HG03575 (cell line): ENCODE measurements around the gene FGD4.

Experiments
- ATAC-seq: cut with Tn5 transposase; IDR thresholded peaks from one replicate; pipeline ENCODE4 v1.9.1; 2021; ENCODE audit not compliant: unreplicated experiment, insufficient number of reproducible peaks, low FRiP score; ENCODE audit errors: extremely low read depth

The FGD4 gene

DNA sequence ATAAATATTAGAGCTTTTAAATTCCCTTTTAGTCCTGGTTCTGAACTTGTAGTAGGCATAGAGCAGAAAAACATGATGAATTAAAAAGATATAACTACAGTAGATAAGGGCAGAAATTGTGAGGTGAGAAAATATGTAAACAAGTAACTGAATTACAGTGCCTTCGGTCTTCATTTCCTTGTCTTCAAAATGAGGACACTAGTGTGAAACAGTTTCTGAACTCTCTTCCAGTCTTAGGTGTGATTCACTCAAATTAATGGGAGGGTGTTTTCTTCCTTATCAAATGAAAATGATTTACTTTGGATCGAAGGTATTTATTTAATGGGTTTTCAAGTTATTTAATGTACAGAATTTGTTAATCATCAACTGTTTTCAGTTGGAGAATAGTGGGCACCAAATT lies 1.5 kb downstream of the FGD4 start:
- no peak for ATAC-seq

DNA sequence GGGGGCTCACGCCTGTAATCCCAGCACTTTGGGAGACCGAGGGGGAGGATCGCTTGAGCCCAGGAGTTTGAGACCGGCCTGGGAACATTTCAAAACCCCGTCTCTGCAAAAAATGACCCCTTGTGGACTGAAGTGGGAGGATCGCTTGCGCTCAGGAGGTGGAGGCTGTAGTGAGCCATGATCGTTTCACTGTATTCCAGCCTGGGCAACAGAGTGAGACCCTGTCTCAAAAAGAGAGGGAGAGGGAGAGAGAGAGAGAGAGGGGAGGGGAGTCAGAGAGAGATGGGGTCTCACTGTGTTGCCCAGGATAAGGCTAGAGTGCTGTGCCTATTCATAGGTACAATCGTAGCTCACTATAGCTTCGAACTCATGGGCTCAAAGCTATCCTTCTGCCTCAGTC lies 2.8 kb downstream of the FGD4 start:
- no peak for ATAC-seq

DNA sequence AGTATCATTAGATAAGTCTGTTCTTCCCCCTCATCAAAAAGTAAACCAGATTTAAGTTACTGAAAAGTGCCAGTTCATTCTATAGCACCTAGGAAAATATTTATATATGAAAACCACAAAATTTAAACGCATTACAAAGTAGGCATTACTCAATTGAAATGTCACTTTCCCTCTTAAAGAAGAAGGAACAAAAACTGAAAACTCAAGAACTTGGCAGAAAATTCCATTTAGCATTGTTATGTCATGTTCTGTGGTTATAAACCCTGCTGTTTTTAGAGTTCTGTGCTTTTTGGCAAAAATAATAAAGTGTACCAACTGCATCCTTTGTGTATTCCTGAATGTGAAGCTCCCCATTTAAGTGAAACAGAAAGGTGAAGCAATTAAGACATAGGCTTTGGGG lies 3.6 kb downstream of the FGD4 start:
- ATAC-seq = no peak

DNA sequence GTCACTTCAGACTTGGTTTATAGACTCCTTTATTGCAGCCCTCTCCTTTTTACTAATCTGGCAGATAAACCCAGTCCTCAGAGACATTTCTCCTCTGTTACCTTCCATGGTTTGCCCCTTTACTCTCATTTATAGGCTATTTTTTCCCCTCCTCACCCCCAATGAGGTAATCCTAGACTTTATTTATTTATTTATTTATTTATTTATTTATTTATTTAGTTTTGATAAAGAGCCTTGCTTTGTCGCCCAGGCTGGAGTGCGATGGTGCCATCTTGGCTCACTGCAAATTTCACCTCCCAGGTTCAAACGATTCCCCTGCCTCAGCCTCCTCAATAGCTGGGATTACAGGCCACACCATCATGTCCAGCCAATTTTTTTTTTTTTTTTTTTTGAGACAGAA lies 8.4 kb downstream of the FGD4 start:
- ATAC-seq = no peak

DNA sequence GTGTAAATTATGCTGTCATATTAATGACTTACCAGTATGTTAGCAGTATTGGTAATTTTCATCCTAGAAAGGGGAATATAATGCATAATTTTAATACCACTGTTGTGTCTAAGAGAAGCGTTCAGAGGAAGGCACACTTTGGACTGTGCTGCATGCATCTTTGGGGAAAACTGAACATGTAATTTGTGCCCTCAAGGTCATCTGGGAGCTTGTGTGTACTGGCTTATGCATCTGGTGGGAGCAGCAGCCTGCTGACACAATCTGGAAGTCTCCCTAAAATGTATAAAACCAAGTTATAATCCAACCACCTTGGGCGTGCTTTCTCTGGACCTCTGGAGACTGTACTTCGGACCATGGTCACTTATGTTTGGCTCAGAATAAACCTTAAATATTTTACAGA lies 14.1 kb downstream of the FGD4 start:
- no peak for ATAC-seq

DNA sequence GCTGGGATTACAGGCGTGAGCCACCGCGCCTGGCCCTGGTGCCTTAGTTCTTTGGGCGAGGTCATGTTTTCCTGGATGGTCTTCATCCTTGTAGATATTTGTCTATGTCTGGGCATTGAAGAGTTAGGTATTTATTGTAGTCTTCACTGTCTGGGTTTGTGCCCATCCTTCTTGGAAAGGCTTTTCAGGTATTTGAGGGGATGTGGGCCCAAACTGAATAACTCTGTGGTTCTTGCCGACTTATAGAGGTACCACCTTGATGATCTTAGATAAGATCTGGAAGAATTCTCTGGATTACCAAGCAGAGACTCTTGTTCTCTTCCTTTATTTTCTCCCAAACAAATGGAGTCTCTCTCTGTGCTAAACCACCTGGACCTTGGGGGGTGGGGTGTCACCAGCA lies 18.9 kb downstream of the FGD4 start:
- ATAC-seq = no peak

DNA sequence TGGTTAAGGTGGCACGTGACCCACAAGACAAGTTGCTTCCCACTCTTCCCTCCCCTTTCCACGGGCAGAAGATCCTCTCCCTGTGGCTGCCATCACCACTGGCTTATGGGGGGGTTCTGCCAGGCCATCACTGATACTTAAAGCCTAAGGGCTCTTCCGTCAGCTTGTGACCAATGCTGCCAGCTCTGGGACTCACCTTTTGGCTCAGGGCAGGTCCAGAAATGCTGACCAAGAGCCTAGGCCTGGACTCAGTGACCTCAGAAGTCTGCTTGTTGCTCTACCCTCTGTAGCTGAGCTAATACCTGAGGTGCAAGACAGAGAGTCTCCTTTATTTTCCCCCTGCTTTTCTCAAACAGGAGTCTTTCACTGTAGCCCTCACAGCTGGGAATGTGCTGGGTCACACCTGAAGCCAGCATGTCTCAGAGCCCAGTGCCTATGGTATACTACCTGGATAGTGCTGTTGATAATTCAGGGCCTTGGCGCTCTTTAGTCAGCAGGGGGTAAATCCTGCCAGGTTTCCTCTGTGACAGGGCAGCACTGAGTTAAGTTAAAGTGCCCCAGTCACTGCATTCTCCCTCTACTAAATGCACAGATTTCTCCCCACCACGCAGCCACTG lies 19.7 kb downstream of the FGD4 start:
- ATAC-seq = no peak

DNA sequence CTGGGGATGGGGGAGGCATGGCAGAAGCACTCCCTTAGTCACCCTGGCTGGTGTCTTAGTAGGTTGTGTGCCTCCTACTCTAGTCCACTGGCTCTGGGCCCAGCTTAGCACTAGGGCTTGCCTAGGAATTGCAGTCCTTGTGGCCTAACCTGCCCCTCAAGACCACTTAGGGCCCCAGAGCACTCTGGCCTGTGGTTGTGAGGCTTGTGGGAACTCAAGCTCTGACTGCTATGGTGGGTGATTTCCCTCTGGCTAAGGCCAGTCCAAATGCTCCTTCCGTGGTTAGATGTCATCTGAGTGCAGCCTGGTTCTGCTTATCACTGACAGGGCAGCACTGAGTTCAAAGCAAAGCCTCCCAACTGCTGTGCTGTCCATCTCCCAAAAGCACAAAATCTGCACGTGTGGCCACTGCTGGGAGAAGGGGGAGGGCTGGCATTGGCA lies 20.2 kb downstream of the FGD4 start:
- ATAC-seq = no peak

DNA sequence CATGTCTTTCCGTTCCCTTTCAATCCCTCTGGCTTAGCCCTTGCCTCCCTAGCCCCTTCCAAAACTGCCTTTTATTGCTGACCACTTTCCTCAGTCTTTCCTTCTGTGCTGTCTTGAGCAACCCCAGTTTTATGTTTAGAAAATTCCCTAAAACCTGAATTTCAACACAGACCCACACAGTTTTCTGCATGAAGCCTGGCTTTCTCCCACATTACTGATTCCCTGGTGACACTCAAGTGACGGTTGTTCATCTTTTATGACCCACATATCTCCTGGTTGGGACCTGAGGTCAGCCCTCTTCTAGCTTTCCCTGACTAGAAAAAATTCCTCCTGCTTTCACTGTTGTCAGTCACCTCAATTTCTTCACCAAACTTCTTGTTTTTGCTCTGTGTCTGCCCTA lies 21.0 kb downstream of the FGD4 start:
- no peak for ATAC-seq

DNA sequence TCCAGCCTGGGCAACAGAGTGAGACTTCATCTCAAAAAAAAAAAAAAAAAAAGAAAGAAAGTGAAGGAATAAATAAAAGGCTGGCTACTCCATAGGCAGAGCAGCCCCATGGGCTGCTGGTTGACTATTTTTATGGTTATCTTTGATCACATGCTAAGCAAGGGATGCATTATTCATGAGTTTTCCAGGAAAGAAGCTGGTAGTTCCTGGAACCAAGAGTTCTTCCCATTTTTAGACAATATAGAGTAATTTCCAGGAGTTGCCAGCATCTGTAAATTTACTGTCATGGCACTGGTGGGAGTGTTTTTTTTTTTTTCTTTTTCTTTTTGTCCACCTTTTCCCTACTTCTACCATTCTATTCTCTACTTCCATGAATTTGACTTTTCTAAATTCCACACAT lies 24.2 kb downstream of the FGD4 start:
- ATAC-seq = no peak

DNA sequence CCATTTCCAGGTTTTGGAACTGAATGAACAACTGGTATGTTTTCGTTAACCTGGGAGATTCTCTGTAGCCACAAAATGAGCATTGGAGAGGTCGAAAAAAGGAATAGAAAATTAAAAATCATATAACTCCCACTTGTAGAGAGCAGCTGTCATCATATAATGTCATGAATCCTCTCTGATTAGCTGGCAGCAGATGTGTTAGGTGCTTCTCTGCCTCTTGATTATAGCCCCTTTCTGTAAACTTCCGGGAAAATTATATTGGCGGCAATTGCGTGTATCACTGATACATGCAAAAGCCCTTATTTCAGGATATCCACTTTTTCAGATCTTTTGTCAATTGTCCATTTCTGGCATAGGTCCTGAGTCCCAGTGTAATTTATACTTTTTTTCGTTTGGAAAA lies 31.7 kb downstream of the FGD4 start:
- no peak for ATAC-seq

DNA sequence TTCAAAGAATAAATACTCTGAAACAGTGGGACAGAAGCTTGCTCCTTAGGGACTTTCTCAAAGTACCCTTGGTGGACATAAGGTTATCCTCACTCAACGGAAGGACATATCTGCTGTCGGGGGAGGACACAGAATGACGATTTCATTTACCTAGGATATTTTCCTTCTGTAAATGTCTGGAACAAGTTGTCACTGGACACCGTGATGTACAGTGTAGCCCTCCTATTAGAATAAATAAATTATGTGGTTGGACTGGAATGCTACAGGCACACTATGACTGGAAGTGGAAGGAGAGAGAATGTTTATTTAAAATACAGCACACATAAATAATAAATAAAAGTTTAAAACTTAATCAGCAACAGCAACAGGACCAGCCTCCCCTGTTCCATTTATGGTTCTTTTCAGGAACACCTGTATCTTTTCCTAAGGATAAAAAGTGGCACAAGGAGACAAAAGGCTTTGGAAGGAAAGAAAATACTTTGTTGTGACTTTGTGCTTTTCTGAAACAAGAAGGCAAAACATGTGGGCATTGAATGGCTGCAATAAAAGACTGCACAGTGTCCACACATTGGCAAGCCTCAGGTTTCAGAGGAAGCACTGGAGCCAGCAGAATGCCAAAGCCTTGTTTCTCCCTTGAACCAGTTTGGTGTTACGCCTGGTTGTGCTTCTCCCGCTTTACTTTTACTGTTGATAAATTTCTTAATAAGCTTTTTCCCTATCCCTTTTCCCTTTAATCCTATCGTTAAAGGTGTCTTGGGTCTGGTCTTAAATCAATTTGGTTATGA lies 36.8 kb downstream of the FGD4 start:
- no peak for ATAC-seq

DNA sequence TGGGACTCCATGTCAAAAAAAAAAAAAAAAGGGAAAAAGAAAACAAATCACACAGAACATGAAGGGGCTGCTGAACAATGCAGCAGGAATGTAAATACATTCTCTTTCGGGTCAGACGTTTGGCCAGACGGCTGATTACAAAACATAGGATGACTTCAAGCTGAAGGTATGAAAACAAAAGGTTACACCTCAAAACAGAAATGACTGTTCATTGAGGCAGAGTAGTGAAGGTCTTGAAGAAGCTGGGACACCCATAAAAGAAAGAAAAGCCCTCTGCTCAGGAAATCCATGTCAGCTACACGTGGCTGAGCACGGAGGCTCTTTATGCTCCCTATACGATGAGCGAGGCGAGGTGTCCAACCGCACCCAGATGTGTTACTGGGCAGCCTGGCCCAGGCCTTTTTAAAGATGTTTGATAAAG lies 37.7 kb downstream of the FGD4 start:
- no peak for ATAC-seq

DNA sequence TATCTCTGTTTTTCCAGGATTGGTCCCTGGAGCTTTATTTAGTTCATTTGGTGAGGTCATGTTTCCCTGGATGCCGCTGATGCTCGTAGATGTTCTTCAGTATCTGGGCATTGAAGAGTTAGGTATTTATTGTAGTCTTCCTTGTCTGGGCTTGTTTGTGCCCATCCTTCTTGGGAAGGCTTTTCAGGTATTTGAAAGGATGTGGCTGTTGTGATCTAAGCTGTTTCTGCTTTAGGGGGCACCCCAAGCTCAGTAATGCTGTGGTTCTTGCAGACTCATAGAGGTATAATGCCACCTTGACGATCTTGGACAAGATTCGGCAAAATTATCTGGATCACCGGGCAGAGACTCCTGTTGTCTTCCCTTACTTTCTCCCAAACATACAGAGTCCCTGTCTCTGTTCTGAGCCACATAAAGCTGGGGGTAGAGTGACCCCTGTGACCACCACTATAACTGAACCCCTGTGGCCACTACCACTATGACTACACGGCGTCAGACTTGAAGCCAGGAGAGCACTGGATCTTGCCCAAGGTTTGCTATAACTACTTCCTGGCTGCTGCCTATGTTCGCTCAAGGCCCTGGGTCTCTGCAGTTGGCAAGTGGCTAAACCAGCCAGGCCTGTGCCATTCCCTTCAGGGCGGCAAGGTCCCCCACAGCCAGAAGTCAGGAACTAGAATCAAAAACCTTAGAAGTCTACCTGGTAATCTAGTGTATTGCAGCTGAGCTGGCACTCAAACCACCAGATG lies 40.9 kb downstream of the FGD4 start:
- ATAC-seq = no peak

DNA sequence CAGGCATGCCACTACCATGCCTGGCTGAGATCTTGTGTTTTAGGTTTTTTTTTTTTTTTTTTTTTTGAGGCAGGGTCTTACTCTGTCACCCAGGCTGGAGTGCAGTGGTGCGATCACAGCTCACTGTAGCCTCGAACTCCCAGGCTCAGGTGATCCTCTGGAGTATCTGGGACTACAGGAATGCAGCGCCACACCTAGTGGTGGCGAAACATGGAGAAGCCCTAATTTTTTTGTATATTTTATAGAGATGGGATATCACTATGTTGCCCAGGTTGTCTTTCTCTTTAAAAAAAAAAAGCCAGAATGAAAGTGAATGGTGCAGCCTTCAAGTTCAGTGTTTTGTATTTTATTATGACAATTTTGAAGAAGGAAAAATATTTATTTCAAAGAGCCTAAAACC lies 44.1 kb downstream of the FGD4 start:
- ATAC-seq = no peak

DNA sequence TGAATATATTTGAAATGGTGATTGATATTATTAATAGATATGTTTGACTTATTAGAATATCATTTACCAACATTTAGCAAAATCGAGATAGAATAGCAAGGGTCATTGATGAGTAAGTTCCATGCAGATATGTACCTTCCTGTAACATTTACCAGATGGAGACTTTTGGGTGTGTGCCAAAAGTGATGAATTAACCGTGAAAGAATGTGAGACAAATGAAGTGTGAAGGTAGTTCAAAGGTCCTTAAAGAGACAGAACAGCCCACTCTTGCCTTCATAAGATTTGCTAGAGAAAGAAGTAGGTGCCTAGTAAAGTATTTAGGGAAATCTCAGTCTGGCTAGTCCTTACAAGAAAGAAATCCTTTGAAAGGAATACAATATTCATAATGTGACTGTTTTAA lies 45.5 kb downstream of the FGD4 start:
- ATAC-seq = no peak

DNA sequence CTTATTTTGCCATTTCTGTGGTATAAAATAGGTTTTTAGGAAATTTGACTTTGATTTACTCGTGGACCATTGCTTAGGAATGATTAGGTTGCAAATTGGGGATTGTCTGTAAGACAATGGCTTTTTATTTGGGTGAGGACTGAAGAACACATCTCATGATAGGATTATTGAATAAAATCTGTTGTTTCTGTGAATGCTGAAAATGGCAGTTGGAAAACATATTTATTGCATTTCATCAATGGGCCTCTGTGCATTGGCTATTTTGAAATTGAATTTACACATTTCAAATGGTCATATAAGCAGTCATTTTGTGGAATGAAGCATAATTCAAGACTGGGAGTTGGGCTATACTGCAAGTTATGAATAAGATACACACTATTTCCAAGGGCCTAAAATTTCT lies 46.0 kb downstream of the FGD4 start:
- ATAC-seq = no peak

DNA sequence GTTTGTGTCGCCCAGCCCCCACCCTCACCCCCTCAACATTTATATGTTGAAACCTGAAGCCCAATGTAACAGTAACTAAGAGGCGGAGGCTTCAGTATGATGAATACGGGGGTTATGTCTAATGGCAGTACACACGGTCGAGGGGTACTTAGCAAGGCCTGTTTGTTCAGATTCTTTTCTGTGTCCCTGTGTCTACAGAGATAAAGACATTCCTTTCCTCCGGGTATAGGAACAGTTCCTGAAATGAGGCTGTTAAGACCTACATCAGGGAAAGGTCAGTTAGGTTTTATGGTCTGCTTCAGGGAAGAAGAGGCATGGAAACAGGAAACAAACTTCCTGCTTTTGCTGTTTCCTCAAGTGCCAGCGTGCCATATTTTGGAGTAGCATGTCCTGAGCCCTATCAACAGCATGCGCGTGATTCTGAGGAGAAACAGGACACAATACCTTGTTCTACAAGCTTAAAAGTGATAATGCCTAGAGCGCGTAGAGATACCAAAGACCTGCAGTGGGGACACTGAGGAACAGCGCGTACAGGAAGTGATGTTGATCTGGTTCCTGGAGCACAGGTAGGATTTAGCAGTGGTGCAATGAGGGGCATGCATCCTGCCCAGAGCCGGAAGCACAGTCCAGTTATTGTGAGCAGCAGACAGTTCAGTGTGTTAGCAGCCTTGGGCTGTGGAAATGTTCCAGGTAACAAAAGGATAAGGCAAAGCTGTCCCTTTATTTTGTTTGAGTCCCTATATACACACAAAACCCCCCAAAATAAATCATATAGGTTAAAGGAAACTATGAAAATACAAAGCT lies 47.2 kb downstream of the FGD4 start:
- ATAC-seq = no peak

DNA sequence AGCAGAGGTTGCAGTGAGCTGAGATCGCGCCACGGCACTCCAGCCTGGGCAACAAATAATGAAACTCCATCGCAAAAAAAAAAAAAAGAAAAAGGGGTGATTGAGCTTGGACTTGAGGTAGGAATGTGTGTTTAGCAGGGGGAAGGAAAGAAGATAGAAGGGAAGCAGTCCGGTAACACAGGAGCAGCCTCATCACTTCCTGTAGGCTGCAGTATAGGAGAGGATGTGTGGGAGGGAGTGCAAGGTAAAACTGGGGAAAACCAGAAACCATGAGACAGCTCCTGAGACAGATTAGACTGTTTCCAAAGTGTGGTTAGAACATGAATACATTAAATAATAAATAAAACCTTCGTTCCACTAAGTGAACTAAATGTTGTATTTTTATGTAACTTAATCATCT lies 49.2 kb downstream of the FGD4 start:
- no peak for ATAC-seq
